ENCODE results near the gene TOR1B. TPM values are rescaled to one million over a fixed set of nuclear protein-coding genes. Genes with fewer than 3 reads are reported as not detected.
"Not testable (repeated sequence)": the region's sequence is repeated elsewhere in the genome, so short reads cannot be mapped to it uniquely, and the experiment has no call there.

The TOR1B gene
- total RNA-seq, 4 donors from 2014 or later: 16.1 to 17.3 (median 17.0) TPM

GRCh38 chr9:129794549-129794948 is 8.4 kb upstream of the TOR1B start:
- Histone ChIP-seq H3K36me3 (no peaks in the 10 kb centered on the region), H3K4me1 (no peaks in the 10 kb centered on the region), H3K27me3 (peaks cover 0 to 37% (median 0%) of the 10 kb centered on the region in 4 donors), H3K27ac (no peak overlapping the region), H3K9me3 (no peaks in the 10 kb centered on the region), H3K4me3 (no peak overlapping the region)
- WGBS, 2 donors: 64 to 76% methylated on average over 6 to 8 of the region's 8 CpGs
- intact Hi-C loops (cut with DNase I): no loop called here
- TF ChIP-seq CTCF (IDR thresholded peaks at IDR 0.05) (no peak), POLR2A (IDR thresholded peaks at IDR 0.05) (no peak)
- DNase-seq: no peak

- H3K4me3 ChIP-seq; intact Hi-C loops (cut with DNase I); DNase-seq; H3K27ac ChIP-seq; H3K36me3 ChIP-seq; H3K9me3 ChIP-seq; H3K4me1 ChIP-seq: not testable (repeated sequence)
- 0 to 67% methylated on average over 1 to 2 of the region's 2 CpGs for WGBS, 2 donors
- peaks cover 0 to 37% (median 0%) of the 10 kb centered on the region in 4 donors for H3K27me3 ChIP-seq
These were observed 7.0 kb upstream of the TOR1B start for GRCh38 chr9:129796029-129796428.

DNA sequence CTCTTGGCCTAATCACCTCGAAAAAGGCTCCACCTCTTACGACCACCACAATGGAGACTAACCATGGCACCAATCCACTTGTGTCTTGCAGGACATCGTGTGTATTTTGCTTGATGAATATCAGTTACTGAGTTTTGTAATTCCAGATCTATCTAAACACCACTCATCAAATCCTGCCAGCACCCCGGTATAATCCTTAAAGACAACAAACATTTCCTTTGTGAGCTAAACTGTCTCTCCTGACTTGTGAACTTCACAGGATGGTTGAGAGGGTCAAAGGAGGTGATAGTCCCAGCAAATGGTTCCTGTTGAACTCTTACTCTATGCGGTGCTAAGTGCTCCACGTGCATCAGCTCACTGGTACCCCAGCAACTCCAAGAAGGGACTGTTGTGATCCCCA is 4.0 kb upstream of the TOR1B start:
- Histone ChIP-seq H3K9me3 (no peaks in the 10 kb centered on the region), H3K4me3 (no peak overlapping the region), H3K27me3 (peaks cover 0 to 15% (median 0%) of the 10 kb centered on the region in 4 donors), H3K36me3 (no peaks in the 10 kb centered on the region), H3K27ac (no peak overlapping the region), H3K4me1 (peaks cover 3 to 9% (median 4%) of the 10 kb centered on the region in 3 donors)
- intact Hi-C loops (cut with DNase I): no loop called here
- TF ChIP-seq CTCF (IDR thresholded peaks at IDR 0.05) (no peak), POLR2A (IDR thresholded peaks at IDR 0.05) (no peak)
- WGBS, 2 donors: 47 to 54% methylated on average over 6 of the region's 6 CpGs
- DNase-seq: no peak

GRCh38 chr9:129801504-129801903 is 1.5 kb upstream of the TOR1B start:
- H3K9me3 ChIP-seq: no peaks in the 10 kb centered on the region
- peaks cover 0 to 19% (median 3%) of the 10 kb centered on the region in 3 donors for H3K36me3 ChIP-seq
- peaks cover 8 to 26% (median 9%) of the 10 kb centered on the region in 3 donors for H3K4me1 ChIP-seq
- TF ChIP-seq POLR2A (IDR thresholded peaks at IDR 0.05): no peak
- intact Hi-C loops (cut with DNase I): no loop called here
- no peak overlapping the region for H3K4me3 ChIP-seq
- no peaks in the 10 kb centered on the region for H3K27me3 ChIP-seq
- no peak overlapping the region for H3K27ac ChIP-seq
- WGBS, 2 donors: 81 to 89% methylated on average over 15 to 17 of the region's 17 CpGs
- DNase-seq: no peak

DNA sequence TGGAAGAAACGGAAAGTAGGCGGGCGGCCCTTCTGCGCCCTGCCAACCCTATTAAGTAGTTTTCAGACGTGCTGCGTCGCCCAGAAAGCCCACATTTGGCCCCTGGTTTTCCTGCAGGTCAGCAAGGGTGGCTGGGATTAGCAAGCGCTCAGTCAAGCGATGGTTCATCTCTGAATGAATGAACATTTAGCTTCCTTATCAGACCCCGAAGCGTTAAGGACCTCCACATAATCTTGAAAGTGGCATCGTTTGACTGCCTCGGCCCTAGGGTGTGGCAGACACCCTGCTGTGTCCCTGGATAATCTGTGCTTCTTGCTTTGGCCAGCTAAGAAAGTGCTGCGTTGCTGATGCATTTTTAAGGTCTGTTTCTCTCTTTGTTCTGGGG is 684 bp downstream of the TOR1B start:
- Histone ChIP-seq H3K27ac (peak overlapping the region; percentile 91 to 96 (median 92)), H3K4me3 (peak overlapping the region; percentile 75 to 99 (median 94)), H3K9me3 (no peaks in the 10 kb centered on the region), H3K27me3 (no peaks in the 10 kb centered on the region), H3K36me3 (peaks cover 0 to 40% (median 3%) of the 10 kb centered on the region in 3 donors), H3K4me1 (peaks cover 8 to 26% (median 9%) of the 10 kb centered on the region in 3 donors)
- intact Hi-C loops (cut with DNase I): no loop called here
- no peak for TF ChIP-seq POLR2A (IDR thresholded peaks at IDR 0.05)
- WGBS, 2 donors: 1% methylated on average over 14 of the region's 14 CpGs; no CpG with 5 or more reads in 1 of the 2 donors
- DNase-seq: no peak

DNA sequence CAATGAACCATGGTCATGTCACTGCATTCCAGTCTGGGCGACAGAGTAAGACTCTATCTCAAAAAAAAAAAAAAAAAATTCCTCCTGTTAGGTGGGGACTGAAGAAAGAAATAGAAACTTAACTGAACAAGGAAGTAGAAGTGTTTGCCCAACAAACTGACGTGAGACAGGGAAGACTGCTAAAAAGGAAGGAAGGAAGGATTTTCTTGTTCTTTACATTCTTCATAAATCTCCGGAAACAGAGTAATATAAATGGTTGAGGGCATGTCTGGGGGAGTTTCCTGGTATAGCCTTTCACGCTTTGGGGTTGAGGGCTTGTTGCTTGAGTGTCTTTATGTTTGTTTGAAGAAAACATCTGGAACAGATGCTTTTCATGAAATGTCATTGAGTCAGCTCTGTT is 3.1 kb downstream of the TOR1B start:
- intact Hi-C loops (cut with DNase I): no loop called here
- Histone ChIP-seq H3K27ac (no peak overlapping the region), H3K4me3 (no peak overlapping the region), H3K36me3 (peaks cover 0 to 64% (median 3%) of the 10 kb centered on the region in 3 donors), H3K27me3 (no peaks in the 10 kb centered on the region), H3K4me1 (peaks cover 8 to 26% (median 9%) of the 10 kb centered on the region in 3 donors), H3K9me3 (no peaks in the 10 kb centered on the region)
- WGBS, 2 donors: 56 to 61% methylated on average over 4 of the region's 4 CpGs
- no peak for DNase-seq
- TF ChIP-seq POLR2A (IDR thresholded peaks at IDR 0.05) (no peak), CTCF (IDR thresholded peaks at IDR 0.05) (no peak)

GRCh38 chr9:129809346-129809745 is 6.4 kb downstream of the TOR1B start:
- Histone ChIP-seq H3K4me3 (no peak overlapping the region), H3K27me3 (no peaks in the 10 kb centered on the region), H3K4me1 (peaks cover 1 to 14% (median 2%) of the 10 kb centered on the region in 3 donors), H3K36me3 (peaks cover 0 to 97% (median 13%) of the 10 kb centered on the region in 3 donors), H3K9me3 (no peaks in the 10 kb centered on the region), H3K27ac (no peak overlapping the region)
- WGBS, 2 donors: 70 to 78% methylated on average over 9 to 11 of the region's 11 CpGs
- intact Hi-C loops (cut with DNase I): no loop called here
- TF ChIP-seq POLR2A (IDR thresholded peaks at IDR 0.05) (no peak), CTCF (IDR thresholded peaks at IDR 0.05) (no peak)
- no peak for DNase-seq

Data from esophagus squamous epithelium (tissue), 5 donors.